Left lung (tissue), 10 donors: ENCODE measurements around the gene USB1. TPM values are rescaled to one million over a fixed set of nuclear protein-coding genes. Genes with fewer than 3 reads are reported as not detected.
"Not testable (repeated sequence)": the region's sequence is repeated elsewhere in the genome, so short reads cannot be mapped to it uniquely, and the experiment has no call there.

ENCODE experiments used
- ATAC-seq: fragments of 200-7000 bp; cut with Tn5 transposase; one replicate; pipeline ENCODE4 v1.9.1; 2020; ENCODE audit warnings: moderate library complexity
- DNase-seq, 4 donors: peaks; one replicate each; pipeline ENCODE4 v3.0.0-alpha.2; 2013 to 2020
- H3K27ac ChIP-seq, 2 donors: fragments of 200-600 bp; sonication (generic) in 1 of 2; one replicate each; pipeline versions ENCODE4 v1.5.0 to v1.8.0; 2020 to 2021
- H3K27me3 ChIP-seq, 2 donors: fragments of 200-600 bp; sonication (generic) in 1 of 2; one replicate each; pipeline versions ENCODE4 v1.5.0 to v1.8.0; 2020 to 2021
- H3K36me3 ChIP-seq, 2 donors: fragments of 200-600 bp; sonication (generic) in 1 of 2; one replicate each; pipeline versions ENCODE4 v1.5.0 to v1.8.0; 2020 to 2021
- H3K4me1 ChIP-seq, 2 donors: fragments of 200-600 bp; one replicate each; pipeline ENCODE4 v1.8.0; 2021
- H3K4me3 ChIP-seq, 2 donors: fragments of 200-600 bp; sonication (generic) in 1 of 2; one replicate each; pipeline versions ENCODE4 v1.5.0 to v1.8.0; 2020 to 2021; ENCODE audit warnings: mild to moderate bottlenecking in 1 of 2
- H3K9me3 ChIP-seq, 2 donors: fragments of 200-600 bp; sonication (generic) in 1 of 2; one replicate each; pipeline versions ENCODE4 v1.5.0 to v1.8.0; 2020 to 2021
- CTCF ChIP-seq, 2 donors: fragments of 200-600 bp; sonication (generic) in 1 of 2; IDR thresholded peaks; one replicate each; pipeline versions ENCODE4 v1.5.0 to v1.8.0; 2021; ENCODE audit warnings: antibody characterized with exemption in 2 of 2
- intact Hi-C, 2 donors: fragments of 100-400 bp; cut with DNase I; formaldehyde crosslinking; loops; one replicate each; pipeline versions ENCODE4 v1.11.2 to v1.14.2; 2022
- polyA plus RNA-seq, 6 donors: library from polyadenylated mRNA; unstranded; fragments of 120-200 nt; gene quantifications; one replicate each; pipeline ENCODE4 v1.2.1, GENCODE V29; 2013; ENCODE audit not compliant: insufficient read length in 6 of 6
- total RNA-seq, 2 donors: library from RNA; stranded (reverse); fragmentation: NEBNext Ultra II Directional; extraction: Animal tissue kit (Norgen Biotek cat#: 25700); gene quantifications; one replicate each; pipeline ENCODE4 v1.2.1, GENCODE V29; 2021
- donor health status: DM: no; HTN: yes; CAD: no.
- donor health status: DM: no; HTN: no; CAD: no.

Gene USB1
- total and polyA plus RNA-seq, 8 donors: 21.5 to 50.9 (median 25.2) TPM

DNA sequence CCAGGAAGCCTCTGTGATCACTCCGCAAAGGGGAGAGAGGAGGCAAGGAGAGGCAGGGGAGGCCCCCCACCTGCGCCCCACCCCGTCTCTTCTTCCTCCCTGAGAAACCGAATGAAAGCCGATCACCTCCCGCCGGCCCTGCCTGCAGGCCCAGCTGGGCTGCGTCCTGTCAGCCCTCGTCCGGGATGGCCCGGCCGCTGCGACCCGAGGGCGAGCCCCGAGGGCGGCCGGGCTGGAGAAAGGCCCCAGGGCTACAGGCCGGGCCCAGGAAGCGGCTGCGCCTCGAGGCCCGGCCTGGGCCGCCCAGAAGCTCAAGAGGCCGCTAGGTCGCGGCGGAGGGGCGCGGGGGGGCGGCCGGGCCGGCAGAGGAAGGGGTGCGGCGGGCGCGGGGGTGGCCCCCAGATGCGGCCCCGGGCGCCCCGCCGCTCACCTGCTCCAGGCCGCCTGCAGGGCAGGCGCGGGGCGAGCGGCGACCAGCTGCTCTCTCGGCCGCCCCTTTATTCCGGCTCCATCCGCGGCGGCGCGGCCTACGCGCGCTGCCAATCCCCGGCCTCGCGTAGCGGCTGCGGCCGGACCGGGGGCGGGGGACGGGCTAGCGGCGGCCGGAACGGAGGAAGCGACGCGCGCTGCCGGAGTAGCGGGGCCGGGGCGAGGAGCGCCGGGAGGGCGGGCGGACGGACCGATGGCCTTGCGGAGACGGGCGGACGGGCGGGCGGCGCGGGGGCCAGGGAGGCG, 1.1 kb upstream of the USB1 start, which contains the start of gene ZNF319:
Gene ZNF319, minus strand, starts transcription at position 702 of the 735 bp plus-strand sequence. CDS start 2,407 bp downstream, outside the sequence.
- Histone ChIP-seq H3K9me3 (no peaks in the 10 kb centered on the region), H3K4me3 (peak within 1 kb of the TSS; percentile 60 to 77), H3K36me3 (peaks cover 0 to 48% of the 10 kb centered on the region in 2 donors), H3K27ac (peak within 1 kb of the TSS; percentile 90 to 97), H3K4me1 (peaks cover 17 to 62% of the 10 kb centered on the region in 2 donors), H3K27me3 (no peaks in the 10 kb centered on the region)
- peak; percentile 1 for ATAC-seq
- intact Hi-C loops: loop anchor here (5.0 to 10.0 kb wide), 2 partner anchors 95 to 103 kb away; no protein-coding TSS in a partner anchor
- no peak for TF ChIP-seq CTCF (IDR thresholded peaks at IDR 0.05)
- peak in 2 of 4 donors; percentile 23 to 82 for DNase-seq

DNA sequence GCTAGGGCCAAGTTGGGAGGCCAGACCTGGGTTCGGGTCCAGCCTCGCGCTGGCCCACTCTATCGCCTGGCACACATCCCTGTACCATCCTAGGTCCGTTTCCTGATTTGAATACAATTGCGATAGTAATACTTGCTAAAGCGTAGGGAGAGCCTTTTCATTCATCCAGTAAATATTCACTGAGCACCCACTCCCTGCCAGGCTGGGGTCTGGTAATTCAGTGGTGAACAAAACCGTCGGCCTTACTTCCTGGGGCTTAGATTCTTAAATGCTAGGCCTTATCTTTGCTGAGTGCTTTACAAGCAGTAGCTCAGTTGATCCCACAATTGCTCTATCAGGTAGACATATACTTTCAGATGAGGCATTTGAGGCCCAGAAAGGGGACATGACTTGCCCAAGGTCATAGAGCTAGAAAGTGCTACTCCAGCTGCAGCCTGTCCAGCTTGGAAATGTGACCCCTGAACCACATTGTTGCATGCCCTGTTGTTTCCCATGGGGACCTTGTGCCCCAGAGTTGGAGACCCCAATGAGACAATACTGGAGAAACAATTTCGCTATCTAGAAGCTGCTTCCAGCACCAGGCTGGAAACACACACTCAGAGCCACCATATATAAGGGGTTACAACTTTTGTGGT, 691 bp downstream of the USB1 start:
- H3K9me3 ChIP-seq: no peaks in the 10 kb centered on the region
- H3K27ac ChIP-seq: peak overlapping the region in 1 of 2 donors; percentile 97
- no peak for TF ChIP-seq CTCF (IDR thresholded peaks at IDR 0.05)
- intact Hi-C loops: loop anchor here (5.0 to 10.0 kb wide), 2 partner anchors 97 to 105 kb away; no protein-coding TSS in a partner anchor
- H3K27me3 ChIP-seq: no peaks in the 10 kb centered on the region
- peaks cover 0 to 42% of the 10 kb centered on the region in 2 donors for H3K36me3 ChIP-seq
- DNase-seq (no peak), ATAC-seq (no peak)
- H3K4me3 ChIP-seq: peak overlapping the region; percentile 60 to 77
- peaks cover 15 to 52% of the 10 kb centered on the region in 2 donors for H3K4me1 ChIP-seq

DNA sequence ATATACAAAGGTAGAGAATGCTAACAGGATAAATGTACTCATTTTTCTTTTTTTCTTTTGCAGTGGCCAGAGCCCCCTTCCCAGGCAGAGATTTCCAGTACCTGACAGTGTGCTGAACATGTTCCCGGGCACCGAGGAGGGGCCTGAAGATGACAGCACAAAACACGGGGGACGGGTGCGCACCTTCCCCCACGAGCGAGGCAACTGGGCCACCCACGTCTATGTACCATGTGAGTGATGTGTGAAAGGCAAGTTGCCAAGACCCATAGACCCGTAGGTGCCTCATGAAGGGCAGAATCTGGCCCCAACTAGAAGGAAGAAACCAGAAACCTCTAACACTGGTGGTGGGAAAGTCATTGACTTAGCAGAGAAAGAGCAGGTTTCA, 1.2 kb downstream of the USB1 start:
- no peaks in the 10 kb centered on the region for H3K9me3 ChIP-seq
- H3K4me3 ChIP-seq: no peak overlapping the region
- peaks cover 0 to 39% of the 10 kb centered on the region in 2 donors for H3K36me3 ChIP-seq
- intact Hi-C loops: loop anchor here (5.0 to 10.0 kb wide), 2 partner anchors 98 to 105 kb away; no protein-coding TSS in a partner anchor
- H3K27ac ChIP-seq: no peak overlapping the region
- H3K4me1 ChIP-seq: peaks cover 15 to 47% of the 10 kb centered on the region in 2 donors
- ATAC-seq: no peak
- H3K27me3 ChIP-seq: no peaks in the 10 kb centered on the region
- peak in 1 of 4 donors; percentile 53 for DNase-seq
- TF ChIP-seq CTCF (IDR thresholded peaks at IDR 0.05): no peak

DNA sequence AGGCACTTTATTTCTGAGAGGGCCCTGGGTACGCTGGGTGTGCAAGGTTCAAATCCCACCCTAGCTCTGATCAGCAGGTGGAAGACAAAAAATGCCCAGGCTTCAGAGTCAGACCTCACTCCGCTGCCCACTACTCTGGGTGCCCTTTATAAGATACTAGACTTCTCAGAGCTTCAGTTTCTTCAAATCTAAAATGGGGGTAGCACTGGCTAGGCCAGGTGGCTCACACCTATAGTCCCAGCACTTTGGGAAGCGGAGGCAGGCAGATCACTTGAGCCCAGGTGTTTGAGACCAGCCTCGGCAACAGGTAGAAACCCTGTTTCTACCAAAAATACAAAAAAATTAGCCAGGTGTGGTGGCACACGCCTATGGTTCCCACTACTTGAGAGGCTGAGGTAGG, 1.7 kb downstream of the USB1 start:
- peaks cover 13 to 41% of the 10 kb centered on the region in 2 donors for H3K4me1 ChIP-seq
- no peak overlapping the region for H3K4me3 ChIP-seq
- no peaks in the 10 kb centered on the region for H3K27me3 ChIP-seq
- no peak overlapping the region for H3K27ac ChIP-seq
- no peak for DNase-seq
- H3K36me3 ChIP-seq: peaks cover 0 to 39% of the 10 kb centered on the region in 2 donors
- intact Hi-C loops: loop anchor here (5.0 to 10.0 kb wide), 2 partner anchors 98 to 106 kb away; no protein-coding TSS in a partner anchor
- no peaks in the 10 kb centered on the region for H3K9me3 ChIP-seq
- no peak for ATAC-seq
- TF ChIP-seq CTCF (IDR thresholded peaks at IDR 0.05): no peak

GRCh38 chr16:58004736-58005135, 3.5 kb downstream of the USB1 start:
- peak in 1 of 4 donors; percentile 52 for DNase-seq
- intact Hi-C loops: loop anchor here (5.0 to 10.0 kb wide), 2 partner anchors 100 to 107 kb away; no protein-coding TSS in a partner anchor

More at GRCh38 chr16:58004736-58005135, 3.5 kb downstream of the USB1 start:
- not testable (repeated sequence) for H3K9me3 ChIP-seq, H3K4me3 ChIP-seq, H3K27me3 ChIP-seq, H3K27ac ChIP-seq, ATAC-seq
- Histone ChIP-seq H3K4me1 (peaks cover 1 to 23% of the 10 kb centered on the region in 2 donors), H3K36me3 (peaks cover 0 to 45% of the 10 kb centered on the region in 2 donors)
